GM21786 (cell line): ENCODE measurements around the gene PELI1.
"Not testable (repeated sequence)": the region's sequence is repeated elsewhere in the genome, so short reads cannot be mapped to it uniquely, and the experiment has no call there.

Experiments
- ATAC-seq: cut with Tn5 transposase; IDR thresholded peaks from one replicate; pipeline ENCODE4 v1.9.1; 2021; ENCODE audit not compliant: unreplicated experiment

The PELI1 gene

GRCh38 chr2:64092502-64092901, 51.7 kb downstream of the PELI1 start:
- peak; percentile 76 for ATAC-seq

GRCh38 chr2:64090264-64090663, 54.0 kb downstream of the PELI1 start:
- peak; percentile 38 for ATAC-seq

GRCh38 chr2:64086347-64087082, 57.7 kb downstream of the PELI1 start:
- ATAC-seq: no peak

GRCh38 chr2:64085936-64086335, 58.3 kb downstream of the PELI1 start:
- no peak for ATAC-seq

- ATAC-seq: no peak
Observed at GRCh38 chr2:64081046-64081445, 63.2 kb downstream of the PELI1 start.

- no peak for ATAC-seq
Observed at GRCh38 chr2:64080179-64080578, 64.0 kb downstream of the PELI1 start.

- ATAC-seq: not testable (repeated sequence)
Observed at GRCh38 chr2:64079688-64080087, 64.5 kb downstream of the PELI1 start.

GRCh38 chr2:64076828-64077227, 67.4 kb downstream of the PELI1 start:
- not testable (repeated sequence) for ATAC-seq

- ATAC-seq: not testable (repeated sequence)
Observed at GRCh38 chr2:64074616-64075015, 69.6 kb downstream of the PELI1 start.

- ATAC-seq: no peak
Observed at GRCh38 chr2:64067326-64067725, 76.9 kb downstream of the PELI1 start.

- no peak for ATAC-seq
Observed at GRCh38 chr2:64065516-64065915, 78.7 kb downstream of the PELI1 start.

- no peak for ATAC-seq
Observed at GRCh38 chr2:64063924-64064331, 80.3 kb downstream of the PELI1 start.

GRCh38 chr2:64063454-64063853, 80.8 kb downstream of the PELI1 start:
- ATAC-seq: no peak

GRCh38 chr2:64062840-64063239, 81.4 kb downstream of the PELI1 start:
- no peak for ATAC-seq

- ATAC-seq: no peak
Observed at GRCh38 chr2:64059270-64059669, 85.0 kb downstream of the PELI1 start.

- no peak for ATAC-seq
Observed at GRCh38 chr2:64056021-64056420, 88.2 kb downstream of the PELI1 start.

- no peak for ATAC-seq
Observed at GRCh38 chr2:64054161-64054915, 89.9 kb downstream of the PELI1 start.

GRCh38 chr2:64052463-64053241, 91.6 kb downstream of the PELI1 start:
- no peak for ATAC-seq

GRCh38 chr2:64049633-64050220, 94.5 kb downstream of the PELI1 start:
- ATAC-seq: peak; percentile 89

GRCh38 chr2:64045938-64046337, 98.3 kb downstream of the PELI1 start:
- no peak for ATAC-seq
